HCT116 (cell line): ENCODE results near the gene RNPS1. TPM values are rescaled to one million over a fixed set of nuclear protein-coding genes. Genes with fewer than 3 reads are reported as not detected.

Experiments
- ATAC-seq: fragments of 200-7000 bp; cut with Tn5 transposase; 2 replicates; pipeline ENCODE4 v1.9.1; 2020; ENCODE audit warnings: mild to moderate bottlenecking, moderate library complexity
- BruUV-seq: library from RNA; stranded (reverse); fragments of 400-500 nt; replicated peaks from 2 replicates; lab custom pipeline; 2021; lab: Mats Ljungman, UMichigan
- CTCF ChIA-PET: fragments of 300-600 bp; sonication (Branson Sonifier 250); formaldehyde crosslinking; loops from one replicate; lab custom pipeline; 2021; ENCODE audit warnings: antibody characterized with exemption; lab: Charles Lee
- POLR2A ChIA-PET: fragments of 300-600, 350-600 bp; sonication (Branson Sonifier 250); formaldehyde crosslinking; loops from one replicate; lab custom pipeline; 2021; ENCODE audit warnings: antibody characterized with exemption; lab: Charles Lee
- RAD21 ChIA-PET, 2 experiments: fragments of 300-600 bp; sonication (Branson Sonifier 250); formaldehyde crosslinking; loops; one replicate each; lab custom pipeline; 2023; ENCODE audit warnings: low total read pairs in 2 of 2; ENCODE audit not compliant: uncharacterized antibody in 2 of 2, unreplicated experiment in 2 of 2, low non-redundant PET in 1 of 2; lab: Charles Lee
- DNase-seq: peaks from one replicate; pipeline ENCODE4 v3.0.0-alpha.2; 2010; ENCODE audit warnings: low read depth, low spot score
- H2AFZ ChIP-seq: fragments of 200-600 bp; shearing (Covaris generic), sonication (generic); 2 replicates; pipeline ENCODE4 v1.6.1; 2017; ENCODE audit warnings: low read depth, mixed run types, mixed read lengths, antibody characterized with exemption, low read length; ENCODE audit not compliant: poor library complexity, severe bottlenecking
- H3K27ac ChIP-seq: 2 replicates; pipeline ENCODE4 v1.5.1; 2012; ENCODE audit warnings: low read depth, low read length
- H3K27me3 ChIP-seq: fragments of 200-600 bp; sonication (generic); 2 replicates; pipeline ENCODE4 v1.6.1; 2016; ENCODE audit warnings: mixed run types, low read length, mixed read lengths; ENCODE audit not compliant: insufficient read depth
- H3K36me3 ChIP-seq, 2 experiments: fragments of 200-500 bp in 1 of 2; fragments of 200-600 bp in 1 of 2; sonication (Bioruptor generic) in 1 of 2; sonication (generic) in 1 of 2; 2 replicates each; pipeline versions ENCODE4 v1.5.1 to v1.6.1; 2014 to 2016; ENCODE audit warnings: low read length in 2 of 2, inconsistent platforms in 1 of 2, mixed read lengths in 1 of 2, mixed run types in 1 of 2; ENCODE audit not compliant: insufficient read depth in 2 of 2, control insufficient read depth in 1 of 2
- H3K4me1 ChIP-seq, 2 experiments: fragments of 200-600 bp in 1 of 2; sonication (generic) in 1 of 2; 2 replicates each; pipeline versions ENCODE4 v1.5.1 to v1.6.1; 2012 to 2017; ENCODE audit warnings: low read length in 2 of 2, inconsistent platforms in 1 of 2, mild to moderate bottlenecking in 1 of 2, mixed read lengths in 1 of 2, mixed run types in 1 of 2, moderate library complexity in 1 of 2; ENCODE audit not compliant: insufficient read depth in 2 of 2, control insufficient read depth in 1 of 2
- H3K4me2 ChIP-seq: fragments of 200-600 bp; sonication (generic); 2 replicates; pipeline ENCODE4 v1.6.1; 2017; ENCODE audit warnings: mixed run types, low read length, mixed read lengths
- H3K4me3 ChIP-seq, 2 experiments: fragments of 200-600 bp in 1 of 2; sonication (generic) in 1 of 2; replicated peaks in 1 of 2; 2 replicates each; pipeline ENCODE4 v1.5.1; 2011 to 2016; ENCODE audit warnings: low read length in 2 of 2, control low read depth in 1 of 2, low read depth in 1 of 2, mild to moderate bottlenecking in 1 of 2, mixed read lengths in 1 of 2, mixed run types in 1 of 2
- H3K79me2 ChIP-seq: fragments of 200-600 bp; sonication (generic); 2 replicates; pipeline ENCODE4 v1.6.1; 2017; ENCODE audit warnings: mild to moderate bottlenecking, mixed run types, low read length, moderate library complexity, mixed read lengths; ENCODE audit not compliant: insufficient read depth
- H3K9ac ChIP-seq: fragments of 200-600 bp; sonication (generic); 2 replicates; pipeline ENCODE4 v1.6.1; 2016; ENCODE audit warnings: low read length, mixed read lengths
- H3K9me2 ChIP-seq: fragments of 200-600 bp; sonication (generic), shearing (Covaris generic); 2 replicates; pipeline ENCODE4 v1.6.1; 2017; ENCODE audit warnings: mixed run types, mild to moderate bottlenecking, moderate library complexity; ENCODE audit not compliant: insufficient read depth
- H3K9me3 ChIP-seq, 2 experiments: fragments of 200-500 bp in 1 of 2; fragments of 200-600 bp in 1 of 2; sonication (Bioruptor generic) in 1 of 2; sonication (generic) in 1 of 2; 2 replicates each; pipeline ENCODE4 v1.6.1; 2014 to 2017; ENCODE audit warnings: low read length in 2 of 2, mixed read lengths in 2 of 2, inconsistent platforms in 1 of 2, low read depth in 1 of 2, mild to moderate bottlenecking in 1 of 2, mixed run types in 1 of 2, moderate library complexity in 1 of 2; ENCODE audit not compliant: control insufficient read depth in 1 of 2, insufficient read depth in 1 of 2
- H4K20me1 ChIP-seq: fragments of 200-600 bp; sonication (generic), shearing (Covaris generic); 2 replicates; pipeline ENCODE4 v1.6.1; 2017; ENCODE audit warnings: mixed run types, mild to moderate bottlenecking, moderate library complexity; ENCODE audit not compliant: insufficient read depth
- ATF3 ChIP-seq: IDR thresholded peaks from 2 replicates; pipeline ENCODE4 v1.6.1; 2012
- CEBPB ChIP-seq: IDR thresholded peaks from 2 replicates; pipeline ENCODE4 v1.6.1; 2012; ENCODE audit warnings: low read depth
- CTCF ChIP-seq, 3 experiments: fragments of 200-600 bp in 1 of 3; sonication (generic) in 1 of 3; IDR thresholded peaks in 2 of 3; conservative IDR thresholded peaks in 1 of 3; 2 replicates each; pipeline ENCODE4 v1.5.1; 2012 to 2017; ENCODE audit warnings: low read depth in 2 of 3, low read length in 2 of 3, antibody characterized with exemption in 1 of 3, borderline replicate concordance in 1 of 3, control low read depth in 1 of 3, mild to moderate bottlenecking in 1 of 3, mixed read lengths in 1 of 3, mixed run types in 1 of 3, moderate library complexity in 1 of 3; ENCODE audit not compliant: insufficient read depth in 1 of 3
- EGR1 ChIP-seq: IDR thresholded peaks from 2 replicates; pipeline ENCODE4 v1.6.1; 2012; ENCODE audit warnings: low read depth
- EZH2 ChIP-seq: fragments of 200-600 bp; sonication (generic); IDR thresholded peaks from 2 replicates; pipeline ENCODE4 v1.6.1; 2017; ENCODE audit warnings: antibody characterized with exemption, mixed run types
- EZH2phosphoT487 ChIP-seq: fragments of 200-600 bp; IDR thresholded peaks from 2 replicates; pipeline ENCODE4 v1.6.1; 2018; ENCODE audit warnings: antibody characterized with exemption, borderline replicate concordance
- FOSL1 ChIP-seq: IDR thresholded peaks from 2 replicates; pipeline ENCODE4 v1.6.1; 2012; ENCODE audit warnings: low read depth
- JUND ChIP-seq: IDR thresholded peaks from 2 replicates; pipeline ENCODE4 v1.6.1; 2012
- POLR2A ChIP-seq: IDR thresholded peaks from 2 replicates; pipeline ENCODE4 v1.7.0; 2011; ENCODE audit warnings: borderline replicate concordance; ENCODE audit not compliant: insufficient read depth, insufficient read length; ENCODE audit errors: extremely low read depth
- POLR2AphosphoS5 ChIP-seq: IDR thresholded peaks from 2 replicates; pipeline ENCODE4 v1.6.1; 2011; ENCODE audit warnings: mild to moderate bottlenecking, low read depth, low read length, moderate library complexity
- RAD21 ChIP-seq: IDR thresholded peaks from 2 replicates; pipeline ENCODE4 v1.6.1; 2012; ENCODE audit warnings: low read depth, mild to moderate bottlenecking
- REST ChIP-seq: IDR thresholded peaks from 2 replicates; pipeline ENCODE4 v1.6.1; 2012; ENCODE audit warnings: low read depth
- SIN3A ChIP-seq: IDR thresholded peaks from 2 replicates; pipeline ENCODE4 v1.6.1; 2012; ENCODE audit warnings: low read depth
- SP1 ChIP-seq: IDR thresholded peaks from 2 replicates; pipeline ENCODE4 v1.6.1; 2012; ENCODE audit warnings: low read depth
- SRF ChIP-seq: IDR thresholded peaks from 2 replicates; pipeline ENCODE4 v1.6.1; 2012; ENCODE audit warnings: low read depth
- TCF7L2 ChIP-seq: IDR thresholded peaks from 2 replicates; pipeline ENCODE4 v1.7.0; 2011; ENCODE audit warnings: borderline replicate concordance, inconsistent platforms; ENCODE audit not compliant: insufficient read depth, insufficient read length; ENCODE audit errors: extremely low read depth
- YY1 ChIP-seq: IDR thresholded peaks from 2 replicates; pipeline ENCODE4 v1.6.1; 2011; ENCODE audit warnings: low read length, low read depth, moderate library complexity, mild to moderate bottlenecking; ENCODE audit not compliant: insufficient replicate concordance; ENCODE audit errors: extremely low read depth
- ZBTB33 ChIP-seq: IDR thresholded peaks from 2 replicates; pipeline ENCODE4 v1.6.1; 2011; ENCODE audit warnings: mild to moderate bottlenecking, low read length, moderate library complexity; ENCODE audit not compliant: insufficient replicate concordance; ENCODE audit errors: extremely low read depth
- ZFX ChIP-seq: fragments of 450-650 bp; IDR thresholded peaks from 2 replicates; pipeline ENCODE4 v1.6.1; 2017
- ZNF274 ChIP-seq: fragments of 200-500 bp; sonication (Bioruptor generic); IDR thresholded peaks from 2 replicates; pipeline ENCODE4 v1.6.1; 2014; ENCODE audit warnings: mild to moderate bottlenecking, low read depth, low read length, inconsistent platforms
- intact Hi-C: fragments of 100-400 bp; cut with micrococcal nuclease; formaldehyde crosslinking; loops from 2 replicates; pipeline ENCODE4 v1.10.0; 2022
- total RNA-seq: library from RNA; stranded (reverse); gene quantifications from one replicate; pipeline ENCODE4 v1.2.1, GENCODE V29; 2021; ENCODE audit not compliant: unreplicated experiment

Gene RNPS1
- total RNA-seq, 1 experiment from 2014 or later = 257 TPM

- intact Hi-C loops = no loop called here
- no peaks in the 10 kb centered on the region; the same call in 1 of the 2 replicates for H4K20me1 ChIP-seq
- H3K4me2 ChIP-seq = no peak overlapping the region
- H2AFZ ChIP-seq = no peak overlapping the region
- H3K4me1 ChIP-seq = peaks cover 14 to 15% of the 10 kb centered on the region in 2 experiments
- peaks cover 44% of the 10 kb centered on the region for H3K79me2 ChIP-seq
- RAD21 ChIA-PET = no interaction called here
- H3K9ac ChIP-seq = no peak overlapping the region
- ATAC-seq (no peak), DNase-seq (no peak)
- peaks cover 9 to 19% of the 10 kb centered on the region in 2 experiments; a peak in 3 of 4 replicates for H3K36me3 ChIP-seq
- no peak overlapping the region for H3K4me3 ChIP-seq
- BruUV-seq = no TSS peak
- TF ChIP-seq ZNF274 = no peak
- no peak for TF ChIP-seq POLR2AphosphoS5
- TF ChIP-seq TCF7L2 = no peak
- TF ChIP-seq POLR2A = no peak
- TF ChIP-seq JUND = no peak
- no peak for TF ChIP-seq SIN3A
- TF ChIP-seq ZFX = no peak
- TF ChIP-seq ATF3 = no peak
- no peak for TF ChIP-seq FOSL1
- TF ChIP-seq ZBTB33 = no peak
- TF ChIP-seq SP1 = no peak
- no peak for TF ChIP-seq EGR1
- TF ChIP-seq CTCF (IDR thresholded peaks at IDR 0.05 in 2 of 3, conservative IDR thresholded peaks at IDR 0.05 in 1 of 3; ENCODE audit: borderline replicate concordance in 1 of 3, insufficient read depth in 1 of 3, low read depth in 2 of 3, low read length in 2 of 3) = no peak
- no peak for TF ChIP-seq EZH2phosphoT487
- TF ChIP-seq REST = no peak
- TF ChIP-seq YY1 = no peak
- TF ChIP-seq EZH2 = no peak
- no peak for TF ChIP-seq CEBPB
- no peak for TF ChIP-seq RAD21
- TF ChIP-seq SRF = no peak
- H3K27ac ChIP-seq = no peak overlapping the region; the same call in 1 of the 2 replicates
- no peaks in the 10 kb centered on the region for H3K9me2 ChIP-seq
- H3K27me3 ChIP-seq = no peaks in the 10 kb centered on the region
- POLR2A ChIA-PET = no interaction called here
- no peaks in the 10 kb centered on the region for H3K9me3 ChIP-seq
- CTCF ChIA-PET = no interaction called here
These were observed 37.5 kb downstream of the RNPS1 start for GRCh38 chr16:2230376-2230775.
